Lower leg skin (tissue), 4 donors: Measurements from ENCODE around the gene TYRO3. TPM values are rescaled to one million over a fixed set of nuclear protein-coding genes. Genes with fewer than 3 reads are reported as not detected.

Source experiments
- DNase-seq, 2 donors: peaks; one replicate each; pipeline ENCODE4 v3.0.0-alpha.2; 2019; ENCODE audit warnings: low spot score in 2 of 2
- H3K4me3 ChIP-seq: fragments of 200-600 bp; sonication (generic); 2 replicates; pipeline ENCODE4 v1.5.1; 2017; ENCODE audit warnings: mild to moderate bottlenecking, low read depth; ENCODE audit not compliant: poor library complexity, severe bottlenecking
- CTCF ChIP-seq, 3 donors: fragments of 450-650 bp; IDR thresholded peaks; one replicate each; pipeline ENCODE4 v1.5.1; 2016; ENCODE audit warnings: antibody characterized with exemption in 3 of 3, mild to moderate bottlenecking in 3 of 3, moderate library complexity in 2 of 3
- POLR2A ChIP-seq, 2 donors: fragments of 450-650 bp; IDR thresholded peaks; one replicate each; pipeline ENCODE4 v1.6.1; 2016 to 2017; ENCODE audit warnings: antibody characterized with exemption in 2 of 2, mild to moderate bottlenecking in 1 of 2, moderate library complexity in 1 of 2
- WGBS, 2 donors: methylation state at CpG; one replicate each; pipeline ENCODE4 v1.1.5; 2018; 5-methylcytosine and 5-hydroxymethylcytosine counted together
- intact Hi-C: fragments of 100-400 bp; cut with DNase I; formaldehyde crosslinking; loops from one replicate; pipeline ENCODE4 v1.15.0; 2023; ENCODE audit warnings: low total_unique reads
- total RNA-seq, 4 donors: library from RNA; depleted of rRNA; stranded (reverse); fragments of >200 nt; gene quantifications; one replicate each; pipeline ENCODE4 v1.1.0, GENCODE V29; 2016

Gene TYRO3
- total RNA-seq, 4 donors from 2014 or later: 28.7 to 52.4 (median 29.8) TPM

DNA sequence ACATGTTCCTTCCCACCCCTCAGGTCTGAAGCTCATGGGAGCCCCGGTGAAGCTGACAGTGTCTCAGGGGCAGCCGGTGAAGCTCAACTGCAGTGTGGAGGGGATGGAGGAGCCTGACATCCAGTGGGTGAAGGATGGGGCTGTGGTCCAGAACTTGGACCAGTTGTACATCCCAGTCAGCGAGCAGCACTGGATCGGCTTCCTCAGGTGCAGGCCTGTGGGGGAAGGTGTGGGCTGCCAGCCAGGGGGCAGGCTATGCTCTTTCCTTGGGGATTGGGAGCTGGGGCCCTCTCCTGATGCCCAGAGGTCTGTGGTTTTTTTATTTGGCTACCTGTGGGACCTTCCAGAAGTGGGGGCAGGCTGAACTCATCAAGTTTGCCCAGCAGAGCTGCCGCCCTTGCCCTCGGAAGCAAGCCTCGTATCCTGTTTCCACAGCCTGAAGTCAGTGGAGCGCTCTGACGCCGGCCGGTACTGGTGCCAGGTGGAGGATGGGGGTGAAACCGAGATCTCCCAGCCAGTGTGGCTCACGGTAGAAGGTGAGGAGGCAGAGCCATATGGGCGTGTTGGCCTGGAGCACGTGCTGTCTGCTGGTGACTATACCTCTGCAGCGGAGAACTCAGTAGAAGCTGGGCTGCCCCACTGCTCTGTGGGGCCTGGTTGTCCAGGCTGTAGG lies 2.2 kb downstream of the TYRO3 start:
- WGBS, 2 donors: 87 to 90% methylated on average over 16 of the region's 16 CpGs
- DNase-seq: no peak
- no peak for TF ChIP-seq POLR2A (IDR thresholded peaks at IDR 0.05)
- TF ChIP-seq CTCF (IDR thresholded peaks at IDR 0.05): no peak
- intact Hi-C loops: no loop called here
- H3K4me3 ChIP-seq: no peak overlapping the region

DNA sequence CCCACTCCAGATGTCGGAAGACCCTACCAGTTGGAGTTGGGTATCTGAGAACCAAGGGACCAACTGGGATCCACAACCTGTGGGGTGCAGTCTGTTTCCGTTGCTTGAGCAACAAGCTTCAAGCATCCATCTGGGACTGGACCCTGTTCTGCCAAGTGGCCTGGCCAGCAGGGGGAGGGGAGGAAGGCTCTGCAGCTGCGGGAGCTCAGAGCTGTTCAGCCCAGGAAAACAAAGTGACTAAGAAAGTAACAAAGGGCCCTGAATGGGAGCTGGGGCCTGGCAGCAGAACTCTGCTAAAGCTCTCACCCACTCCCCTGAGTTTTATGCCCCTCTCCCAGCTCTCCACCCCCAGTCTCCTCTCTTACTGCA lies 2.7 kb downstream of the TYRO3 start:
- TF ChIP-seq CTCF (IDR thresholded peaks at IDR 0.05) (no peak), POLR2A (IDR thresholded peaks at IDR 0.05) (no peak)
- DNase-seq: no peak
- WGBS, 2 donors: 71 to 86% methylated on average over 2 to 3 of the region's 3 CpGs
- no peak overlapping the region for H3K4me3 ChIP-seq
- intact Hi-C loops: no loop called here

- intact Hi-C loops: no loop called here
Observed at GRCh38 chr15:41562244-41562643, 3.2 kb downstream of the TYRO3 start.

GRCh38 chr15:41562784-41563198 lies 3.8 kb downstream of the TYRO3 start:
- 77 to 78% methylated on average over 4 of the region's 4 CpGs for WGBS, 2 donors
- H3K4me3 ChIP-seq: no peak overlapping the region
- no peak for TF ChIP-seq CTCF (IDR thresholded peaks at IDR 0.05)
- TF ChIP-seq POLR2A (IDR thresholded peaks at IDR 0.05): no peak
- no peak for DNase-seq
- intact Hi-C loops: no loop called here

More at GRCh38 chr15:41562244-41562643, 3.2 kb downstream of the TYRO3 start:
- H3K4me3 ChIP-seq: no peak overlapping the region
- 74 to 76% methylated on average over 5 of the region's 5 CpGs for WGBS, 2 donors
- TF ChIP-seq POLR2A (IDR thresholded peaks at IDR 0.05) (no peak), CTCF (IDR thresholded peaks at IDR 0.05) (no peak)
- DNase-seq: no peak

- WGBS, 2 donors: 62 to 73% methylated on average over 7 of the region's 7 CpGs
- no peak for DNase-seq
- TF ChIP-seq POLR2A (IDR thresholded peaks at IDR 0.05): no peak
- no peak for TF ChIP-seq CTCF (IDR thresholded peaks at IDR 0.05)
- intact Hi-C loops: no loop called here
- no peak overlapping the region for H3K4me3 ChIP-seq
Observed at GRCh38 chr15:41564286-41564959, 5.4 kb downstream of the TYRO3 start.
